GM20000 (cell line): ENCODE results near the gene TMEM255B.
A peak's percentile ranks its signal among the peaks of the same experiment; 100 is the strongest.

ENCODE experiments used
- DNase-seq: peaks from one replicate; pipeline ENCODE4 v3.0.0; 2012; ENCODE audit warnings: low spot score
- TF ChIP-seq, protein P1 (sequence below): IDR thresholded peaks from 2 replicates; pipeline ENCODE4 v1.5.1; 2012; ENCODE audit warnings: mild to moderate bottlenecking, control low read depth; ENCODE audit errors: extremely low read depth, missing control alignments

Gene TMEM255B

GRCh38 chr13:113816254-113816929 lies 57.4 kb downstream of the TMEM255B start:
- no peak for DNase-seq
- TF ChIP-seq, protein P1, sequence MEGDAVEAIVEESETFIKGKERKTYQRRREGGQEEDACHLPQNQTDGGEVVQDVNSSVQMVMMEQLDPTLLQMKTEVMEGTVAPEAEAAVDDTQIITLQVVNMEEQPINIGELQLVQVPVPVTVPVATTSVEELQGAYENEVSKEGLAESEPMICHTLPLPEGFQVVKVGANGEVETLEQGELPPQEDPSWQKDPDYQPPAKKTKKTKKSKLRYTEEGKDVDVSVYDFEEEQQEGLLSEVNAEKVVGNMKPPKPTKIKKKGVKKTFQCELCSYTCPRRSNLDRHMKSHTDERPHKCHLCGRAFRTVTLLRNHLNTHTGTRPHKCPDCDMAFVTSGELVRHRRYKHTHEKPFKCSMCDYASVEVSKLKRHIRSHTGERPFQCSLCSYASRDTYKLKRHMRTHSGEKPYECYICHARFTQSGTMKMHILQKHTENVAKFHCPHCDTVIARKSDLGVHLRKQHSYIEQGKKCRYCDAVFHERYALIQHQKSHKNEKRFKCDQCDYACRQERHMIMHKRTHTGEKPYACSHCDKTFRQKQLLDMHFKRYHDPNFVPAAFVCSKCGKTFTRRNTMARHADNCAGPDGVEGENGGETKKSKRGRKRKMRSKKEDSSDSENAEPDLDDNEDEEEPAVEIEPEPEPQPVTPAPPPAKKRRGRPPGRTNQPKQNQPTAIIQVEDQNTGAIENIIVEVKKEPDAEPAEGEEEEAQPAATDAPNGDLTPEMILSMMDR = no peak

DNA sequence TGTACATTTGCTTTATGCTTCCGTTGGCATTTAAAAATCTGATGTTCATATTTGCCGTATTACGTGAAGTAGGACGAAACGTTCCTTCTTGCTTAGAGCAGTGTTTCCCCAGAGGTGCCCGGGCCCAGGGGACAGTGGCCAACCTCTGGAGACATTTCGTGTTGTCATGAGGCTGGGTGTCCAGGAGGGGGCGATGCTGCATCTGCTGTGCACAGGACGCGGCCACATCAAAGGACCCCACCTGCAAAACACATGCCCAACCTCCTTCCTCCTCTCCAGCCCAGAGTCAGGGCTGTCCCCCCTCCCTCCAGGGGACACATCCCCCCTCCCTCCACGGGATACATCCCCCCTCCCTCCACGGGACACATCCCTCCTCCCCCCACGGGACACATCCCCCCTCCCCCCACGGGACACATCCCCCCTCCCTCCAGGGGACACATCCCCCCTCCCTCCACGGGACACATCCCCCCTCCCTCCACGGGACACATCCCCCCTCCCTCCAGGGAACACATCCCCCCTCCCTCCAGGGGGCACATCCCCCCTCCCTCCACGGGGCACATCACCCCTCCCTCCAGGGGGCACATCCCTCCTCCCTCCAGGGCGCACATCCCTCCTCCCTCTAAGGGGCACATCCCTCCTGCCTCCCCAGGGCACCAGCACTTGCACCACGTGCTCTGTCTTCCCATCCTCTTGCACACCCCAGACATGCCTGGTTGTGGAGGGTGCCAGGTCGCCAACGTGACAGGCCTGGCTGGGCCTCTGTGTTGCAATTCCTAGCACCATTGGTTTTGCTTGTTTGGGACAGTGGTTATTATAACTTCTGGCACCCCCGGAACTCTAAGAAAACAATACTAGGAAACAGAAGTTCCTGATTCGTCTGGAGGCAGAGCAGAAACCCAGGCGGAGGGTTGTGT lies 58.2 kb downstream of the TMEM255B start:
- TF ChIP-seq, protein P1 = peak; percentile 57
- peak; percentile 90 for DNase-seq

- DNase-seq = no peak
- TF ChIP-seq, protein P1 = no peak
Measured at GRCh38 chr13:113817860-113818691, 59.0 kb downstream of the TMEM255B start.

- DNase-seq = no peak
- TF ChIP-seq, protein P1 = no peak
Measured at GRCh38 chr13:113818700-113819295, 59.8 kb downstream of the TMEM255B start.

GRCh38 chr13:113819341-113819730 lies 60.3 kb downstream of the TMEM255B start:
- TF ChIP-seq, protein P1 = no peak
- DNase-seq = no peak

GRCh38 chr13:113819731-113820715 lies 61.0 kb downstream of the TMEM255B start:
- TF ChIP-seq, protein P1 = no peak

More at GRCh38 chr13:113819731-113820715, 61.0 kb downstream of the TMEM255B start:
- DNase-seq = no peak
